Activated CD4-positive, alpha-beta T cell treated with anti-CD3 and anti-CD28 coated beads, Interleukin-2, amount 50 U/mL, for 16 hours (primary cell): ENCODE measurements around the gene DOCK11.
"Not testable (repeated sequence)": the region's sequence is repeated elsewhere in the genome, so short reads cannot be mapped to it uniquely, and the experiment has no call there.

Experiments used
- DNase-seq: peaks from one replicate; pipeline ENCODE4 v3.0.0-alpha.2; 2020

DOCK11 gene

GRCh38 chrX:118574666-118575065, 79.1 kb downstream of the DOCK11 start:
- no peak for DNase-seq

- no peak for DNase-seq
These were observed 81.4 kb downstream of the DOCK11 start for GRCh38 chrX:118577041-118577440.

GRCh38 chrX:118579417-118579816, 83.8 kb downstream of the DOCK11 start:
- no peak for DNase-seq

- DNase-seq, result not testable (repeated sequence)
These were observed 87.3 kb downstream of the DOCK11 start for GRCh38 chrX:118582926-118583325.

GRCh38 chrX:118583781-118584180, 88.2 kb downstream of the DOCK11 start:
- DNase-seq, result no peak

GRCh38 chrX:118585296-118585695, 89.7 kb downstream of the DOCK11 start:
- DNase-seq, result no peak

- not testable (repeated sequence) for DNase-seq
These were observed 90.6 kb downstream of the DOCK11 start for GRCh38 chrX:118586206-118586605.

- DNase-seq, result no peak
These were observed 93.1 kb downstream of the DOCK11 start for GRCh38 chrX:118588715-118589114.

- DNase-seq, result no peak
These were observed 93.6 kb downstream of the DOCK11 start for GRCh38 chrX:118589227-118589626.

- no peak for DNase-seq
These were observed 97.8 kb downstream of the DOCK11 start for GRCh38 chrX:118593407-118593806.

- no peak for DNase-seq
These were observed 99.2 kb downstream of the DOCK11 start for GRCh38 chrX:118594697-118595420.

GRCh38 chrX:118595501-118596042, 100.0 kb downstream of the DOCK11 start:
- DNase-seq, result no peak

- DNase-seq, result no peak
These were observed 100.8 kb downstream of the DOCK11 start for GRCh38 chrX:118596390-118596789.

GRCh38 chrX:118603981-118604380, 108.4 kb downstream of the DOCK11 start:
- peak; percentile 56 for DNase-seq

GRCh38 chrX:118612290-118612689, 116.7 kb downstream of the DOCK11 start:
- DNase-seq, result no peak

GRCh38 chrX:118614150-118614549, 118.5 kb downstream of the DOCK11 start:
- no peak for DNase-seq

- DNase-seq, result no peak
These were observed 119.5 kb downstream of the DOCK11 start for GRCh38 chrX:118615141-118615540.

- DNase-seq, result no peak
These were observed 125.6 kb downstream of the DOCK11 start for GRCh38 chrX:118621081-118621759.

- no peak for DNase-seq
These were observed 127.4 kb downstream of the DOCK11 start for GRCh38 chrX:118623062-118623461.

- DNase-seq, result no peak
These were observed 130.7 kb downstream of the DOCK11 start for GRCh38 chrX:118626346-118626745.

GRCh38 chrX:118627084-118627758, 131.6 kb downstream of the DOCK11 start:
- peak; percentile 17 for DNase-seq

- DNase-seq, result no peak
These were observed 135.2 kb downstream of the DOCK11 start for GRCh38 chrX:118630848-118631247.

GRCh38 chrX:118631586-118631985, 136.0 kb downstream of the DOCK11 start:
- DNase-seq, result no peak

GRCh38 chrX:118632862-118633261, 137.2 kb downstream of the DOCK11 start:
- no peak for DNase-seq
